ENCODE measurements around the gene OR2T5. TPM values are rescaled to one million over a fixed set of nuclear protein-coding genes. Genes with fewer than 3 reads are reported as not detected.
"Not testable (repeated sequence)": the region's sequence is repeated elsewhere in the genome, so short reads cannot be mapped to it uniquely, and the experiment has no call there.

The OR2T5 gene
- not detected for total RNA-seq
- long read RNA-seq, result 0 reads

- DNase-seq (ENCODE audit: low spot score), result not testable (repeated sequence)
Measured at GRCh38 chr1:248488289-248488688, at the start of gene OR2T5. Gene OR2T5 (plus strand): TSS chr1:248488589. CDS start chr1:248488589, 0 bp downstream.

GRCh38 chr1:248438668-248439067 is 49.7 kb upstream of the OR2T5 start:
- DNase-seq (ENCODE audit: low spot score), result not testable (repeated sequence)

GRCh38 chr1:248439283-248439682 is 49.1 kb upstream of the OR2T5 start:
- not testable (repeated sequence) for DNase-seq (ENCODE audit: low spot score)

- not testable (repeated sequence) for DNase-seq (ENCODE audit: low spot score)
Measured at GRCh38 chr1:248442500-248443277, 45.7 kb upstream of the OR2T5 start.

GRCh38 chr1:248444603-248445002 is 43.8 kb upstream of the OR2T5 start:
- not testable (repeated sequence) for DNase-seq (ENCODE audit: low spot score)

- DNase-seq (ENCODE audit: low spot score), result not testable (repeated sequence)
Measured at GRCh38 chr1:248445399-248445798, 43.0 kb upstream of the OR2T5 start, which contains the start of gene OR2T2. Gene OR2T2 (plus strand): TSS chr1:248445637. CDS start chr1:248452798, 7,161 bp downstream.

- DNase-seq (ENCODE audit: low spot score), result not testable (repeated sequence)
Measured at GRCh38 chr1:248448409-248449074, 39.8 kb upstream of the OR2T5 start.

GRCh38 chr1:248449821-248450465 is 38.4 kb upstream of the OR2T5 start:
- DNase-seq (ENCODE audit: low spot score), result not testable (repeated sequence)

- not testable (repeated sequence) for DNase-seq (ENCODE audit: low spot score)
Measured at GRCh38 chr1:248450466-248451145, 37.8 kb upstream of the OR2T5 start.

GRCh38 chr1:248453619-248454018 is 34.8 kb upstream of the OR2T5 start:
- not testable (repeated sequence) for DNase-seq (ENCODE audit: low spot score)

GRCh38 chr1:248455045-248455444 is 33.3 kb upstream of the OR2T5 start:
- DNase-seq (ENCODE audit: low spot score), result not testable (repeated sequence)

- DNase-seq (ENCODE audit: low spot score), result not testable (repeated sequence)
Measured at GRCh38 chr1:248456635-248457034, 31.8 kb upstream of the OR2T5 start.

- DNase-seq (ENCODE audit: low spot score), result not testable (repeated sequence)
Measured at GRCh38 chr1:248459117-248459516, 29.3 kb upstream of the OR2T5 start.

- DNase-seq (ENCODE audit: low spot score), result no peak
Measured at GRCh38 chr1:248471154-248471553, 17.2 kb upstream of the OR2T5 start.

- not testable (repeated sequence) for DNase-seq (ENCODE audit: low spot score)
Measured at GRCh38 chr1:248472111-248472510, 16.3 kb upstream of the OR2T5 start.

- DNase-seq (ENCODE audit: low spot score), result not testable (repeated sequence)
Measured at GRCh38 chr1:248473051-248473450, 15.3 kb upstream of the OR2T5 start, which contains the start of gene OR2T3. Gene OR2T3 (plus strand): TSS chr1:248473351. CDS start chr1:248473351, 0 bp downstream.

- DNase-seq (ENCODE audit: low spot score), result not testable (repeated sequence)
Measured at GRCh38 chr1:248475660-248476059, 12.7 kb upstream of the OR2T5 start.

- DNase-seq (ENCODE audit: low spot score), result not testable (repeated sequence)
Measured at GRCh38 chr1:248481686-248482579, 6.5 kb upstream of the OR2T5 start.

GRCh38 chr1:248496661-248497060 is 8.3 kb downstream of the OR2T5 start:
- not testable (repeated sequence) for DNase-seq (ENCODE audit: low spot score)
